Measurements from ENCODE around the gene DGCR8.

The DGCR8 gene

DNA sequence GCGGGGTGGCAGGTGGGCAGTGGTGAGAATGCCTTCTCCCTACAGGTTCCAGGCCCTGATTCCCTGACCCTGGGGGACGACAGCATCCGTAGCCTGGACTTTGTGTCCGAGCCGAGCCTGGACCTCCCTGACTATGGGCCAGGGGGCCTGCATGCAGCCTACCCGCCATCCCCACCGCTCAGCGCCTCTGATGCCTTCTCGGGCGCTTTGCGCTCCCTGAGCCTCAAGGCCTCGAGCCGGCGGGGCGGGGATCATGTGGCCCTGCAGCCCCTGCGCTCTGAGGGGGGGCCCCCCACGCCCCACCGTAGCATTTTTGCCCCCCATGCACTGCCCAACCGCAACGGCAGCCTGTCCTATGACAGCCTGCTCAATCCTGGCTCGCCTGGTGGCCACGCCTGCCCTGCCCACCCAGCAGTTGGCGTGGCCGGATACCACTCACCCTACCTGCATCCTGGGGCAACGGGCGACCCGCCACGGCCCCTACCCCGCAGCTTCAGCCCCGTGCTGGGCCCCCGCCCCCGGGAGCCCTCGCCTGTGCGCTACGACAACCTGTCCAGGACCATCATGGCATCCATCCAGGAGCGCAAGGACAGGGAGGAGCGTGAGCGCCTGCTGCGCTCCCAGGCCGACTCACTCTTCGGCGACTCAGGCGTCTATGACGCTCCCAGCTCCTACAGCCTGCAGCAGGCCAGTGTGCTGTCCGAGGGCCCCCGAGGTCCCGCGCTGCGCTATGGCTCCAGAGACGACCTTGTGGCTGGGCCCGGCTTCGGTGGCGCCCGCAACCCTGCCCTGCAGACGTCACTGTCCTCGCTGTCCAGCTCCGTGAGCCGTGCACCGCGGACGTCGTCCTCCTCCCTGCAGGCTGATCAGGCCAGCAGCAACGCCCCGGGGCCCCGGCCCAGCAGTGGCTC is 62.9 kb downstream of the DGCR8 start:
- no peak for DNase-seq

DNA sequence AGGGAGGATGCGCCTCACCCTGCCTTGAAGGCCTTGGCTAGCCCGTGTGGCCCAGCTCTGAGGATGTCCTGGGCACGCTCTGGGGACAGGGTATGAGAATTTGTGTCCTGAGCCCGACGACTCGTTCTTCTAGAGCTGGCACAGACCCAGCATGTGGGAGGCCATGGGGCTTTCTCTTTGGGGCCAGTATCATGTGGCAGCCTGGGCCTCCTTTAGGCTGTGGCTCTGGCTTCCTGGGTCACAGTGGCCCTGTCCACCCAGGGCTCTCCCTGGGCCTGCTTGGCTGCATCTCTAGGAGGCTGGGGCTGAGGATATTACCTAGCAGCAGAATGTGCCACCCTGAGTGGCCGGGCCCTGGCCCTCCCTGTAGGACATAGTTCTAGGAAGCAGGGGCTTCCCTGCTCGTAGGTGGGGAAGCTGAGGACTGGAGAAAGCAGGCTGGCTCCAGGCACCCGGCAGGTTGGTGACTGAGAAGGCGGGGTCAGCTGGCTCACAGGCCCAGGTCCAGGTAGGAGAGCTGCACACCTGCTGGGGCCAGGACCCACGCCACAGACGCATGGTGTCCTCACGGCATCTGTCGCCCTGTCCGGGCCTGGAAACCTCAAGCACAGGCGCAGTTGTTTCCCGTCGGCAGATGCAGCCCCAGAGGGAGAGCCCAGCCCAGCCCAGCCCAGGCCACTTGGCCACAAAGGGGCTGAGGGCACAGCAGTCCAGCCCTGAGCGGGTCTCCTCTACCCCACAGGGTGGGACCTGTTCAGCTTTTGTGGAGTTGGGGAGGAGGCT is 64.0 kb downstream of the DGCR8 start:
- no peak for DNase-seq

DNA sequence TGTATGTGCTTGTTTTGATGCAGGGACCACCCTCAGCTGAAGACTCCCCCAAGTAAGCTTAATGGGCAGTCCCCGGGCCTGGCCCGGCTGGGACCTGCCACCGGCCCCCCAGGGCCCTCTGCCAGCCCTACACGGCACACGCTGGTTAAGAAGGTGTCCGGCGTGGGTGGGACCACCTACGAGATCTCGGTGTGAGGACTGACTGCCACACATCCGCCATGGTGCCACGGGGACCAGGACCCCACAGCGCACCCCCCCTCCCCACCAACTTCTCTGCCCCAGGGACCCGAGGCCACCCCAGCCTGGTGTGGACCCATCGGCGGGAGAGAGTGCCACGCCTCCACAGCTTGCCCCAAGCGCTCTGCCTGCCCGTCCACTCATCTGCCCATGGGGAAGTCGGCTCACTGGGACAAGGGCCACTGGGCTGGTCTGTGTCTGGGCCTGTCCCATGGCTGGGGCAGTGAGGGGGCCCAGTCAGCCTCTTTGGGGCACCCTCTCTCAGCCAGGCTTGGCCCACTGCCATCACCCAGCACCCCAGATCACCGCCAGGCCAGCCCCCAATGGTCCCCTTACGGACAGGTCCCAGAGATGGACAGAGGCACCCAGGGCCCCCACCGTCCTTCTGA is 65.3 kb downstream of the DGCR8 start:
- DNase-seq = no peak

DNA sequence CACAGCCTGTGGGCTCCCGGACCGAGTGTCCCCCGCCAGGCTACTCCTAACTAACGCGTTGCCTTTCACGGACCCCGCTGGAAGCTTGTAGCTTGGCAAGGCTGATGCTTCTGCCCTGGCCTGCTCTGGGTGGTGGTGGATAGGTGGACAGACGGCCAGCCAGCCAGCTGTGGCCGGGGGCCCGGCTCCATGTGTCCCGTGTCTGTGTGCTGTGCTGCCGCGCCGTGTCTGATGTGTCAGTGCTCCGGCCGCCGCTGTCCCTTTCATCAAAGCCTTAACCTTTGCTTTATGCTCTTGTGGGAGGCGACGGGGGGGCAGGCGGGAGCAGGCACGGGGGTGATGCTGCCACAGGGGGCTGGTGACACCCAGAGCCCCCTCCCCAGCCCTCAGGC is 65.8 kb downstream of the DGCR8 start:
- no peak for DNase-seq

DNA sequence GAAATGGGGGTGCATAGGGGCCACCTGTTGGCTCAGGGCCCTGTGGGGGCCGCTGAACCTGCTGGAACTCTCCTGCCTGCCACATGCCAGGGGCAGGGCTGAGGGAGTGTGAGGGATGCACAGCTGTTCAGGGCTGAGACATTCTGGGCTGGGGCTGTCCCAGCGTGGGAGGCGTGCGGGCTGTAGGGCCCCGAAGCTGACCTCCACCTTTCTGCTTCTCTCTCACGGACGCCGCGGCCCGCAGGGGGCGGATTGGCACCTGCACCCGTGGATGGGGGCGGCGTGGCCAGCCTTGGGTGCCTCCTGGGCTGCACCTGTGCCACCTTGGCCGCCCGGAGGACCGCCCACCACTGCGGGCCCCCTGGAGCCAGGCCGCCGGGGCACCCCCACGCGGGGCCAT is 66.7 kb downstream of the DGCR8 start:
- DNase-seq = no peak

DNA sequence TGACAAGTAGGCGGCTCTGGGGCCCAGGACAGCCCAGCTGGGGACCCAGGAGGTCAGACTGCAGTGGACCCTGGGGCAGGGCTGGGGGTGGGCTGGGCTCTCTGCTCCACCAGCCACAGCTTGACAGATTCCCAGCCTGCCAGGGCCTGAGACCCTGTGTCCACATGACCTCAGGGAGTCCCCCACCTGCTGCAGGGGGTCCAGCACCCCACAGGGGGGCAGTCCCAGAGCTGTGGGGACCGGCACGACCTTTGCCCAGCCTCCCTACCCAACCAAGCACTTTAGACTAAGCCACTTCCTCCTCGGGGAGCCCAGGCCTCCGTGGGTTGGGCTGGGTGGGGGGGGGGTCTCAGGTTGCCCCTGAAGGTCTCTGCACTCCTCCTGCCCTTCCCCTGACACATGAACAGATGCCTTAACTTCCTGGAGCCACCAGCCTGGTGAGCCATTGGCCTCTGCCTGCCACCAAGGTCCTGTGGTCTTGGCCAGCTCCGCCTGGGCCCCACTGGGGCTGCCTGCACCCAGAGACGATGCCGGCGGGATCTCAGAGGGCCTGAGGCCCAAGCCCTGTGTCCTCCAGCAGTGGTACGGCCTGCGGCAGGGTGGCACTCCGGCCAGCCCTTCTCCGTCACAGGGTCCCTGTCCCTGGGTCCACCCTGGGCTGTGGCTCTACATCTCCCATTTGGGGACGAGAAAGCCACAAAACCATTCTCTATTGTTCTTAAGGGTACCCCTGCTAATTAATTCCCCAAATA is 67.4 kb downstream of the DGCR8 start:
- no peak for DNase-seq

DNA sequence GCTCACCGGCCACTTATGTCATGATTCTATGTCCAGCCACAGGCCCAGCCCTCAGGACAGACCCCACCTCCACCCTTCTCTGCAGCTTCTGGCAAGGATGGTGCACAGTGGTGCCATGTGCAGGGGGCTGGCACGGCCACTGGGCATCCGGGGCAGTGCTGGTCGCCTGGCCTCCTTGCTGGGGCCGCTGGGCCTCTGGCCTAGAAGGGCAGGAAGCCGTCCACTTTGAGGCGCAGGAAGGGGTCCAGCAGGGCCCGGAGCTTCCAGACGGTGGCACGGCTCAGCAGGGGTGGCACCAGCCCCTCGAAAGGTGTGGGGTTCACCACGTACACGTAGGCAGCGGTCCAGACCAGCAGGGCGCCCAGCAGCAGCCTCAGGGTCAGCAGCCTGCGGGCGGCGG is 68.4 kb downstream of the DGCR8 start:
- DNase-seq = no peak

DNA sequence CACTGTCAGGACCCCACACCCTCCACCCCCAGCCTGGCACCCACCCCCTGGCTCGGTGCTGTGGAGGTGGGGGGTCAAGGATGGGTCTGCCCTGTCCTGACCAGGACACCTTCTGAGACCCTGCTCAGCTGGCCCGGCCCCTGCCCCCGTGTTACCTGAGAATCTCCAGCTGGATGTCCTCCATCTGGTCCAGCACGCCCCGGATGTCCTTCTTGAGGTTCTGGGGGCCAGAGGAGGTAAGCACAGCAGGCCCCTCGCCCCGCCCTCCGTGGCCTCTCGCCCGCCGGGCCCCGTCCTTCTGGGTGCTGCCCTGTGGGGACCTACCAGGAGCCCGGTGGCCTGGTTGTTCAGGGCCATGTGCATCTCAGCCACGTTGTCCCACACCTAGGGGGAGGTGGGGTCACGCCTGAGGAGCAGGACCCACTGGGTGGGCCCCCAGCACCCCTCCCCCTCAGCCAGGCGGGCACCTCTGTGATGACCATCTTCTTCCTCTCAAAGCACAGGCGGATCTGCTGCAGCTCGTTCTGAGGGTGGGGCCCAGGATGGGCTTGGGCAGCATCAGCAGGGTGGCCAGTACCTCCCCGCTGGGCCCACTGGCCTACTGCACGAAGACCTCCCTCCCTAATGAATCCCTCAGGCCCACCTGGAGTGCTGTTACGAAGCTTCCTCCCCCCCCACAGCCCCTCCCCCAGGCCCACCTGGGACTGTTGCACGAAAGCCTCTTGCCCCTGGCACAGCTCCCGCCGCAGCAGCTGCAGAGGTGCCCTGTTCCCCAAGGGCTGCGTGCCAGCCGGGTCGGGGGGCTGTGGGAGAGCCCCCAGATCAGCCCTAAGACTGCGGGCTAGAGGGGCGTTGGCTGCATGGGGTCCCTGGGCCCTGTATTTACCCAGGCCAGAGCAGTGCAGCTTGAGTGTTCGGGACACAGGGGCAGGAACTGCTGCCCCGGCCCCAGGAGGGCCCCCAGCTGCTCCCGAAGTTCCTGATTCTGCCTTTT is 69.5 kb downstream of the DGCR8 start:
- no peak for DNase-seq

DNA sequence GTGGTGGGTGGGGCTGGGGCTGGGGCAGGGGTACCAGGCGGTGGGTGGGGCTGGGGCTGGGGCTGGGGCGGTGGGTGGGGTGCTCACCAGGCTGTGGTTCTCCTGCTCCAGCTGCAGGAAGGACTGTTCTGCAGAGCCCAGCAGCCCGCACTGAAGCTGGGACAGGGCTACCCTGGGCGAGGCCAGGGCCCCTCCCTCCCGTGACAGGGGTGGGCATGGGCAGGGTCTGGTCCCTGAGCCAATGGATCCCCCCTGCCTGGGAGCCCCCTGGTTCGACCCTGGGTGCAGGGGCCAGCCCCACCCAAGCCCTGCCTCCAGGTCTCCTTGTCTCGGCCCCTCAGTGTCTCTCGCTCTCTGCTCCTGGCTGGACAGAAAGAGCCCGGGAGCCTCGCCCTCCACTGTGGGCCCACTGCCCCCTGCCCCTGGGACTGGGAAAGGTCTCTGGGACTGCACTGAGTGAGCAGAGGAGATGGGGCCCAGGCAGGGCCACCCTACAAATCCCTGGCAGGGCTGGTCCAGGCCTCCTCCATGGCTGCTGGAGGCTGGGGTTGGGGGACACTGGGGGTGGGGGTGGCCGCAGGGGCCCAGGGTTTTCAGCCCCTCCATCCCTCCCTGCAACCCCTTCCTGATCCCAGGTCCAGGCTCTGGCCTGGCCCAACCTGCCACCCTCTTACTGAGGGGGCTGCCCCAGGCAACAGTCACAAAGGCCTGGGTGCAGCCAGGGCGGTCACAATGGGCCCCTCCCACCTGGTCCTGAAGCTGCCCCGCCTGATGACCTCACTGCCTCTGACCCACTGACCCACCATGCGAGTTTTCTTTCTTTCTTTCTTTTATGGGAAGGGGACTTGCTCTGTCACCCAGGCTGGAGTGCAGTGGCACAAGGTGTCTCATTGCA is 70.6 kb downstream of the DGCR8 start, which contains the start of gene CCDC188:
Gene CCDC188 (minus strand): TSS at position 675 of the 895 bp plus-strand sequence. CDS start 69 bp downstream, at position 606.
- no peak for DNase-seq

DNA sequence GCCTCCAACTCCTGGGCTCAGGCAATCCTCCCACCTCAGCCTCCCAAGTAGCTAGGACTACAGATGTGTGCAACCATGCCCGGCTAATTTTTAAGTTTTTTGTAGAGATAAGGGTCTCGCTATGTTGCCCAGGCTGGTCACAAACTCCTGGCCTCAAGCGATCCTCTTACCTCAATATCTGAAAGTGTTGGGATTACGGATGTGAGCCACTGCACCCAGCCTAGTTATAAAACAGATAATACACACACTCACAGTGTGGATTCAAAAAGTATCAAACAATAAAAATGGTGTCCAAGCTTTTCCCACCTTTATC is 71.2 kb downstream of the DGCR8 start:
- no peak for DNase-seq

DNA sequence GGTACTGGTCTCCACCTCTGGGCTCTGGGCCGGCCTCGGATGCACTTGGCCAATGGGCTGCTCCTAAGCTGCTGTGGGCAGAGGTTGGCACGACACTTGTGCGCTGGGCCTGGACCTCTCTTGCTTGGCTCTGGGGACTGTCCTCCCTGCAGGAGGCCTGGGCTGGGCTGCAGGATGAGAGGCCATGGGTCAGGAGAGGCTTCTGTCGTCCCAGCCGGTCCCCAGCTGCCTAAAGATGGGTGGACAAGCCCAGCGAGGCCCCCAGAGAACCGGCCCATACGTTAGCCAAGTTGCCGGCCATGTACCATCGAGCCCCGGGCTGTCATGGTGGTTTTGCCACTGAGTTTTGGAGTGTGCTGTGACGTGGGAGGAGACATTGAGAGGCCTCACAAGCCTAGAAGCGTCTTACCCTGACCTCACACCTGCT is 72.4 kb downstream of the DGCR8 start:
- DNase-seq = no peak

DNA sequence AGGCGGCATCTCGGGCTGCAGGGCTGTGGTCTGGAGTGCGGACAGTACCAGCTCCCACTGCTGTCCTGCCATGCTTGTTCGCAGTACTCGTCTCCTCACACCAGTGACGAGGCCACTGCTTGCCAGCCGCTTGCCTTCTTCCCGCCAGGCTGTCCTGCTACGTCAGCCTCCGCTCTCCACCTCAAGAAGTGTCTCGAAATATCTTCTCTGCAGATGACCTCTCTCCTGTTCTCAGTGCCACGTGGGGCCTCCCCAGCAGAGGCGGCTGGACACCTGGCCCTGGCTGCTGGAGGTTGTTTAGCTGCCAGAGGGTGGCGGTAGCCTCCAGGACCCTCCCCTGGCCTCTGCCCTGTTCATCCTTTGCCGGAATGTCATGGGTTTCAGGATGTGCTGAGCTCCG is 73.9 kb downstream of the DGCR8 start:
- DNase-seq = no peak

DNA sequence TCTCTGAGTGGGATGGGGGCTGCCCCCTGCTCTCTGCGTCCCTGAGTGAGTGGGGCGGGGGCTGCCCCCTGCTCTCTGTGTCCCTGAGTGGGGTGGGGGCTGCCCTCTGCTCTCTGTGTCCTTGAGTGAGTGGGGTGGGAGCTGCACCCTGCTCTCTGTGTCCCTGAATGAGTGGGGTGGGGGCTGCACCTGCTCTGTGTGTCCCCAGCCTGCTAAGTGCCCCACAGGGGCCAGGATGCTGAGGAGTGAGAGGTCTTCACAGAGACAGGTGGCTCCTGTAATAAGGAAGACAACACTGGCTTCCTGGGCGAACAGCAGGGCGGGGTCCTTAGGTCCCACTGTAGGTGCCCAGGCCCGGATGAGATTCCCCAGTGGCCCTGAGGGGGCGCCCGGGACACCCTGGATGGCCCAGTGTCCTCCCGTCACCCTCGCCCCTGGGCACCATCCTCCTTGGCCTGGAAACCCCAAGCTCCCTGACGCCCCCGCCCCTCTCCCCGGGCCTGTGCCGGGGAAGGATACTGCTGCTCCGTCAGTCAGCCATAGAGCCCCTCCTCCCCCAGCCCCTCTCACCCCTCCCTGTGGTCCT is 74.7 kb downstream of the DGCR8 start:
- DNase-seq = no peak

DNA sequence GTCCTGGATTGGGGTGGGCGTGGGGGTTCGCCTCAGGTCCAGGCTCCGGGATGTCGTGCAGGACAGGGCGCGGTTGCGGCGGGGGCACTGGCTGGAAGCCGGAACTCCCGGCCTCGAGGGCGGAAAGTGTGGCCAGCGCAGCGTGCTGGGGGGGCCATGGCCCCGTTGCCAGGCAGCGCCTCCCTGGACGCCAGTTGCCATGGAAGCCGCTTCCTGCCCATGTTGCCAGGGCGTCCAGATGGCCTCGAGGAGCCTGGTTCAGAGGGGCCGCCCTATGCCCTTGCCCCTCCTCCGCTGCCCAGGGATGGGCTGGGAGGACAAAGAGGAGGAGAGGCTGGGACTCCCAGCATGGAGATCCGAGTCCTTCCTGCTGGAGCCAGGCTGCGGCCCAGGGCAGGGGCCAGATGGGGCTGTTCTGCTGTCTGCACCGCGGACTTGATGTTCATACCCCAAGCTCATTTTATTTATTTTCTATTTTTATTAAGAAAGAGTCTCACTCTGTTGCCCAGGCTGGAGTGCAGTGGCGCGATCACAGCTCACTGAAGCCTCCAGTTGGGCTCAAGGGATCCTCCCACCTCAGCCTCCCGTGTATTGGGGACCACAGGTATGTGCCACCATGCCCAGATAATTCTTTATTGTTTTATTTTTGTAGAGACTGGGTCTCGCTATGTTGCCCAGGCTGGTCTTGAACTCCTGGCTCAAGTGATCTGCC is 75.4 kb downstream of the DGCR8 start:
- DNase-seq = no peak

DNA sequence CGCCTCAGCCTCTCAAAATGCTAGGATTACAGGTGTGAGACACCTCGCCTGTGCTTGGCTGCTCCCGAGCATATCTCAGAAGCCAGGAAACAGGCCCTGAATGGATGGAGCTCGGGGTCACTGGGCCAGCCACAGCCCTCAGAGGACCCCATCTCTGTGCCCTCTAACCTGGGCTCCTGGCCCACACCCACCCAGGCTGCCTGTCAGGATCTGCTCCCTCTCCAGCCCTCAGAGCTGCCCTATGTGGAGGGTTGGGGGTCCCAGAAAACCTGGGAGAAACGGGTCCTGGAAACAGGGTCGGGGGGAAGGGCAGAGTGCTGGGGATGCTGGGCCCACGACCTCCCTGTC is 76.0 kb downstream of the DGCR8 start:
- no peak for DNase-seq

DNA sequence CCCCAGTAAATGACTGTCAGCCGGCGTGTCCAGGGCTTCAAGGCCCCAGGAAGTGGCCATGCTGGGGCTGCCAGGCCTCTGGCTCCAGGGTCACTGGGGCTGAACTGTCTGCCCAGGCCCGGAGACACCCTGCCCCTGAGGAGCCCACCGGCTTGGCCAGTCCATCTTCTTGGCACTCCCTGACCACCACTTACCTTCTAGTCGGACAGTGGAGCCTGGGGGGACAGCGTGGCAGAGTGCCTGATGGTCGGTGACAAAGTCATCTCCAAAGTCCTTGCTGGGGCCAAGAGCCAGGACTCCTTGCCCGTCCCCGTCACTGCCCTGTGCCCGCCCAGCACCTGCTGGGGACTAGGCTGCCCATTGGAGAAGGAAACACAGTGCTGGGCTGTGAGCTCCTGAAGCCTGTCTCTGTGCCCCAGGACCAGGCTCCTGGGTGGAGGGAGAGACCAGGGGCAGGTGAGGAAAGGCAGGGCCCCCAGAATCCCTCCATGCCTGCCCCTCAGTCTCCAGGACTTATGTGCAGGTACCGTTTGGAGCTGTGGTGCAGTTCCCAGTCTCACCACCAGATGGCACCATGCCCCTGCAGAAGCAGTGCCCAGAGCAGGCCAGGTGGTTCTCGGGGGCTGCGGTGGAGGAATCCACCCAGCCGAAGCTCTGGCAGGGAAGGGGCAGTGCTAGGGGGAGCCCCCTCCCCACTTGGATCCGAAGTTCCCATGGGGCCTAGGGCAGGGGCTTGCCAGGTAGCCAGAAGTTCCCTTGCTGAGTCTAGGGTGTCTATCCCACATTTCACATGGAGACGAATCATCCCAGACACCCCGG is 76.8 kb downstream of the DGCR8 start:
- peak; percentile 93 for DNase-seq

DNA sequence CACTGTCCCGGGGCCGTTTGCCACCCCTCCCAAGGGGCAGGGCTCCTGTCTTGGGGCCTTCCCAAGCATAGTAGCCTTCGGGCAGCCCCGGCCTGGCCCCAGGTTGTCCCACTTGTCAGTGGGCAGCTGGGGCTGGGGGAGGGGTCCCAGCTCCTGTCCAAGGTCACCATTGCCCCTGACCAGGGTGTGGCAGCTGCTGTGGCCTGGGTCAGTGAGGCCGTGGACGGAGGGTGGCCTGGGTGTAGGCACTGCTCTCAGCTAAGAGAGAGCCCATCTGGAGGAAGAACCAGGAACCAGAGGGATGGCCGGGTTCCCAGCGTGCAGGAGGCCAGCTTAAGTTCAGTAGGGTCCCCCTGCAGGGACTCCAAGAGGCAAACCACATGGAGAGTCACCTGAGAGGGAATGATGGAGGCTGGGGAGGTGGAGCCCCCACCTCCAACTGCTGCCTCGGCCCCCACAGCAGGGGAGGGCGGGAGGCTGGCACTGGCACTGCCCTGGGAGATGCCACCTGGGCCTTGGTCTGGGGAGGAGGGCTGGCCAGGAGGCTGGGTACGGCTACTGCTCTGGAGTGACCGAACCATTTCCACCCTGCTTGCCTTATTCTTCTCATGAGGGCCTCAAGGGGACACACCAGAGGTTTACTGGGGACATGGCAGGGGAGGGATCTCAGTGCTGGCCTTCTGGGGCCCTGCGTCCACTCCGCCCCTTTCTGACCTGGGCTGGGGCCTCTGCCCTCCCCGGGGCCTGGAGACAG is 77.6 kb downstream of the DGCR8 start:
- no peak for DNase-seq

All from activated CD8-positive, alpha-beta memory T cell treated with anti-CD3 and anti-CD28 coated beads, Interleukin-2, amount 50 U/mL, for 4 hours (primary cell).